K562 (cell line): ENCODE data around the gene LY6G5B. TPM values are rescaled to one million over a fixed set of nuclear protein-coding genes. Genes with fewer than 3 reads are reported as not detected.
A peak's percentile ranks its signal among the peaks of the same experiment; 100 is the strongest.

Source experiments
- CBFB ChIP-seq: sonication (generic); formaldehyde crosslinking; IDR thresholded peaks from 2 replicates; pipeline ENCODE4 v1.4.0; 2020; ENCODE audit warnings: mild to moderate bottlenecking, missing genetic modification reagents
- ESRRA ChIP-seq: fragments of 450-650 bp; IDR thresholded peaks from 2 replicates; pipeline ENCODE4 v1.6.1; 2014; ENCODE audit warnings: low read depth, mild to moderate bottlenecking, moderate library complexity, borderline replicate concordance
- GTF2F1 ChIP-seq: IDR thresholded peaks from 2 replicates; pipeline ENCODE4 v1.6.1; 2011; ENCODE audit warnings: low read depth, low read length, improper control_type of control experiment
- HDAC1 ChIP-seq, 2 experiments: fragments of 450-650 bp; IDR thresholded peaks; 2 replicates each; pipeline ENCODE4 v1.6.1; 2016 to 2017; ENCODE audit warnings: inconsistent platforms in 1 of 2, mild to moderate bottlenecking in 1 of 2, moderate library complexity in 1 of 2
- HDAC2 ChIP-seq: fragments of 450-650 bp; IDR thresholded peaks from 2 replicates; pipeline ENCODE4 v1.6.1; 2016; ENCODE audit warnings: mild to moderate bottlenecking
- HDGF ChIP-seq: fragments of 450-650 bp; IDR thresholded peaks from 2 replicates; pipeline ENCODE4 v1.6.1; 2016
- HNRNPLL ChIP-seq: fragments of 200-400 bp; formaldehyde crosslinking; IDR thresholded peaks from 2 replicates; pipeline ENCODE4 v1.6.1; 2017; ENCODE audit warnings: low read length, low read depth, mild to moderate bottlenecking; ENCODE audit not compliant: poor library complexity, severe bottlenecking
- HOXB6 ChIP-seq: fragments of 250-450 bp; sonication (Bioruptor Pico); IDR thresholded peaks from 2 replicates; pipeline ENCODE4 v1.5.1; 2022; ENCODE audit warnings: mild to moderate bottlenecking, borderline replicate concordance
- IFI16 ChIP-seq: fragments of 250-450 bp; sonication (Bioruptor Pico); IDR thresholded peaks from 2 replicates; pipeline ENCODE4 v2.1.2; 2022; ENCODE audit warnings: mild to moderate bottlenecking, inconsistent platforms
- JUND ChIP-seq, 2 experiments: IDR thresholded peaks; 2 replicates in 1 of 2; 3 replicates in 1 of 2; pipeline ENCODE4 v1.6.1; 2011; ENCODE audit warnings: borderline replicate concordance in 2 of 2, low read depth in 2 of 2, low read length in 2 of 2, improper control_type of control experiment in 1 of 2, missing biosample characterization in 1 of 2, missing genetic modification characterization in 1 of 2, missing genetic modification reagents in 1 of 2
- KLF13 ChIP-seq: fragments of 450-650 bp; IDR thresholded peaks from 2 replicates; pipeline ENCODE4 v1.6.1; 2016; ENCODE audit warnings: missing genetic modification characterization, low read depth, mild to moderate bottlenecking, missing compliant biosample characterization, moderate library complexity, borderline replicate concordance
- KLF6 ChIP-seq: fragments of 250-450 bp; sonication (Bioruptor Pico); IDR thresholded peaks from 2 replicates; pipeline ENCODE4 v1.4.0; 2020; ENCODE audit warnings: mild to moderate bottlenecking, moderate library complexity, borderline replicate concordance
- NFYB ChIP-seq: IDR thresholded peaks from 2 replicates; pipeline ENCODE4 v1.6.1; 2011; ENCODE audit warnings: mild to moderate bottlenecking, moderate library complexity; ENCODE audit not compliant: insufficient read length; ENCODE audit errors: extremely low read depth
- NUFIP1 ChIP-seq: fragments of 450-650 bp; IDR thresholded peaks from 2 replicates; pipeline ENCODE4 v1.6.1; 2018; ENCODE audit not compliant: partially characterized antibody
- PHF21A ChIP-seq: fragments of 450-650 bp; IDR thresholded peaks from 2 replicates; pipeline ENCODE4 v1.6.1; 2017; ENCODE audit warnings: low read depth, borderline replicate concordance
- POLR2A ChIP-seq: fragments of 450-650 bp; conservative IDR thresholded peaks from 2 replicates; pipeline ENCODE4 v1.6.1; 2016
- POLR2AphosphoS2 ChIP-seq: IDR thresholded peaks from 2 replicates; pipeline ENCODE4 v1.6.1; 2012; ENCODE audit warnings: low read length, improper control_type of control experiment
- RAD51 ChIP-seq: fragments of 450-650 bp; IDR thresholded peaks from 2 replicates; pipeline ENCODE4 v1.7.1; 2016; ENCODE audit warnings: low read depth, mild to moderate bottlenecking, borderline replicate concordance
- RFX1 ChIP-seq: fragments of 450-650 bp; IDR thresholded peaks from 2 replicates; pipeline ENCODE4 v1.6.1; 2016; ENCODE audit warnings: mild to moderate bottlenecking, moderate library complexity
- ZNF165 ChIP-seq: fragments of 250-450 bp; sonication (Bioruptor Pico); IDR thresholded peaks from 2 replicates; pipeline ENCODE4 v1.4.0; 2020; ENCODE audit warnings: borderline replicate concordance
- ZNF444 ChIP-seq: fragments of 250-450 bp; sonication (Bioruptor Pico); IDR thresholded peaks from 2 replicates; pipeline ENCODE4 v1.4.0; 2020; ENCODE audit warnings: mild to moderate bottlenecking, moderate library complexity
- ZNF583 ChIP-seq: fragments of 250-450 bp; sonication (Bioruptor Pico); IDR thresholded peaks from 2 replicates; pipeline ENCODE4 v1.4.0; 2020
- ZNF586 ChIP-seq: fragments of 450-650 bp; formaldehyde crosslinking; conservative IDR thresholded peaks from 2 replicates; pipeline ENCODE4 v1.4.0; 2020; ENCODE audit warnings: mild to moderate bottlenecking, moderate library complexity
- ZNF644 ChIP-seq: fragments of 200-800 bp; sonication (Bioruptor generic); IDR thresholded peaks from 2 replicates; pipeline ENCODE4 v1.6.1; 2016; ENCODE audit warnings: low read depth, missing genetic modification characterization, missing compliant biosample characterization
- ZNF780A ChIP-seq: fragments of 250-450 bp; sonication (Bioruptor Pico); IDR thresholded peaks from 2 replicates; pipeline ENCODE4 v1.5.0; 2021; ENCODE audit warnings: mild to moderate bottlenecking
- polyA plus RNA-seq, 8 experiments: library from polyadenylated mRNA; depleted of rRNA in 4 of 8; stranded (reverse) in 5 of 8; unstranded in 3 of 8; fragments of >200 nt; fragmentation: Nextera tagmentation in 2 of 8; fragmentation: Illumina TruSeq in 1 of 8; extraction: Ambion mirVana in 2 of 8; extraction: Trizol in 1 of 8; gene quantifications; 2 replicates each; pipeline versions ENCODE4 v1.2.1 to v1.2.3, GENCODE V29; 2011 to 2014; ENCODE audit warnings: inconsistent platforms in 1 of 8, missing spikeins in 1 of 8
- total RNA-seq, 7 experiments: library from RNA; depleted of rRNA in 6 of 7; stranded (reverse); fragments of >200 nt in 6 of 7; fragmentation: Illumina TruSeq in 2 of 7; extraction: Trizol in 2 of 7; gene quantifications; 2 replicates each; pipeline versions ENCODE4 v1.2.1 to v1.2.3, GENCODE V29; 2011 to 2021; ENCODE audit warnings: low replicate concordance in 1 of 7
- TF ChIP-seq, protein P1 (sequence below): fragments of 450-650 bp; formaldehyde crosslinking; conservative IDR thresholded peaks from 2 replicates; pipeline ENCODE4 v1.4.0; 2022; ENCODE audit warnings: mild to moderate bottlenecking, missing genetic modification characterization
- TF ChIP-seq, protein P2 (sequence below): fragments of 450-650 bp; IDR thresholded peaks from 2 replicates; pipeline ENCODE4 v1.7.0; 2016; ENCODE audit warnings: borderline replicate concordance

LY6G5B gene
- total and polyA plus RNA-seq, 9 of the 15 experiments (the other 6 are each of a cell fraction or from before 2014, with no cell fraction given): 6.0 to 27.0 (median 7.5) TPM

DNA sequence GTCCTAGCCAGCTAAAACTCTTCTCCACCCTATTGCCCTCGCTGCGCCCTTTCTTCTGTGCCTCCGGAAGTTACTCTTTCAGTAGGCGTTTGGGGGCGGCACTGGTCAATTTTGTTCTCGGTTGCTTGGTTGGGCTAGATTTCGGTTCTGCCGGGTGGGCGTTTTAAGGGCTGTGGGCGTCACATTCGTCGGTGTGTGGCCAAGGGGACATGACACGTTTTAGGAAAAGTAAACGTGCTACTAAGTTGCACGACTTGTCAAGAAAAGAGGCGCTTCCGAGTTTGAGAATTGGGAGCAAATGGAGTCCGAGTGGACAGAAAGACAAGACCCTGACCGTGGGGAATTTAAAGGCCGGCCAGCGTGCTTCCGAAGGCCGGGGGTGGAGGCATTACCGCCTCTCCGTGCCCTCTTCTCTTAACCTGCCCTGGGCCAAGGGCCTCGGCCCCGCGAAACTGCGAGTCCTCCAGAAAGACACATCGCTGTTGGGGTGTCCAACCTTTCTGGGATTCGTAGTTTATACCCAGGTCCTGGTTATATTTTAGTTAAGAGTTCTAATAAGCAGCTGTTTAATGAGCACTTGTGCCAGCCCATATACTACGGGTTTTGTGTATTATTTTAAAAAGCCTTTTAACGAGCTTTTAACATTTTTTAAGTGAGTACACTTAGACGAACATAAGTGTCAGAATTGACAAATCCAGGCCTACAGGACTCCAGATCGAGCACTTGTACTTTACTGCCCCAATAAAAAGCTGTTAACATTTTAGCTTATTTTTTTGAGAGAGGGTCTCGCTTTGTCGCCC is 16.7 kb upstream of the LY6G5B start (continued):
- no peak for TF ChIP-seq NFYB
- peak; percentile 70; the same call in 1 of the 2 replicates for TF ChIP-seq CBFB (CRISPR knock-in tag)
- TF ChIP-seq HDGF: peak; percentile 81
- 0 out of 2 replicates have a peak, but pooled peaks have one; percentile 17 for TF ChIP-seq ZNF583 (CRISPR knock-in tag)
- TF ChIP-seq HNRNPLL: peak; percentile 96
- peak; percentile 2; the same call in 1 of the 2 replicates for TF ChIP-seq KLF6 (CRISPR knock-in tag)
- TF ChIP-seq HOXB6: no peak
- peak; percentile 79; the same call in 1 of the 2 replicates for TF ChIP-seq HDAC2
- TF ChIP-seq, protein P1, sequence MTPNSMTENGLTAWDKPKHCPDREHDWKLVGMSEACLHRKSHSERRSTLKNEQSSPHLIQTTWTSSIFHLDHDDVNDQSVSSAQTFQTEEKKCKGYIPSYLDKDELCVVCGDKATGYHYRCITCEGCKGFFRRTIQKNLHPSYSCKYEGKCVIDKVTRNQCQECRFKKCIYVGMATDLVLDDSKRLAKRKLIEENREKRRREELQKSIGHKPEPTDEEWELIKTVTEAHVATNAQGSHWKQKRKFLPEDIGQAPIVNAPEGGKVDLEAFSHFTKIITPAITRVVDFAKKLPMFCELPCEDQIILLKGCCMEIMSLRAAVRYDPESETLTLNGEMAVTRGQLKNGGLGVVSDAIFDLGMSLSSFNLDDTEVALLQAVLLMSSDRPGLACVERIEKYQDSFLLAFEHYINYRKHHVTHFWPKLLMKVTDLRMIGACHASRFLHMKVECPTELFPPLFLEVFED (CRISPR knock-in tag): peak; percentile 67; the same call in 1 of the 2 replicates
- peak; percentile 81 for TF ChIP-seq ESRRA
- peak; percentile 43; the same call in 1 of the 2 replicates for TF ChIP-seq RAD51
- 0 out of 2 replicates have a peak, but pooled peaks have one; percentile 65 for TF ChIP-seq ZNF586 (CRISPR knock-in tag)
- no peak for TF ChIP-seq IFI16 (CRISPR knock-in tag)
- TF ChIP-seq, protein P2, sequence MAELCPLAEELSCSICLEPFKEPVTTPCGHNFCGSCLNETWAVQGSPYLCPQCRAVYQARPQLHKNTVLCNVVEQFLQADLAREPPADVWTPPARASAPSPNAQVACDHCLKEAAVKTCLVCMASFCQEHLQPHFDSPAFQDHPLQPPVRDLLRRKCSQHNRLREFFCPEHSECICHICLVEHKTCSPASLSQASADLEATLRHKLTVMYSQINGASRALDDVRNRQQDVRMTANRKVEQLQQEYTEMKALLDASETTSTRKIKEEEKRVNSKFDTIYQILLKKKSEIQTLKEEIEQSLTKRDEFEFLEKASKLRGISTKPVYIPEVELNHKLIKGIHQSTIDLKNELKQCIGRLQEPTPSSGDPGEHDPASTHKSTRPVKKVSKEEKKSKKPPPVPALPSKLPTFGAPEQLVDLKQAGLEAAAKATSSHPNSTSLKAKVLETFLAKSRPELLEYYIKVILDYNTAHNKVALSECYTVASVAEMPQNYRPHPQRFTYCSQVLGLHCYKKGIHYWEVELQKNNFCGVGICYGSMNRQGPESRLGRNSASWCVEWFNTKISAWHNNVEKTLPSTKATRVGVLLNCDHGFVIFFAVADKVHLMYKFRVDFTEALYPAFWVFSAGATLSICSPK: peak; percentile 92; the same call in 1 of the 2 replicates
- TF ChIP-seq GTF2F1: peak; percentile 72
- peak; percentile 98 for TF ChIP-seq POLR2AphosphoS2
- TF ChIP-seq HDAC1 (IDR thresholded peaks at IDR 0.05): peak in 1 of 2 experiments; percentile 94; a peak in 2 of 4 replicates
- peak; percentile 98 for TF ChIP-seq POLR2A
- TF ChIP-seq ZNF780A (CRISPR knock-in tag): peak; percentile 44
- TF ChIP-seq ZNF444 (CRISPR knock-in tag): no peak
- TF ChIP-seq ZNF644: peak; percentile 96
- no peak; the same call in 1 of the 2 replicates for TF ChIP-seq JUND (IDR thresholded peaks at IDR 0.05; ENCODE audit: borderline replicate concordance, low read depth, low read length)
- peak; percentile 64; the same call in 1 of the 3 replicates for TF ChIP-seq JUND (tag; IDR thresholded peaks at IDR 0.05; ENCODE audit: borderline replicate concordance, low read depth, low read length)
- 0 out of 2 replicates have a peak, but pooled peaks have one; percentile 47 for TF ChIP-seq PHF21A
- TF ChIP-seq ZNF165 (CRISPR knock-in tag): 0 out of 2 replicates have a peak, but pooled peaks have one; percentile 42
- TF ChIP-seq NUFIP1: no peak
- TF ChIP-seq KLF13: peak; percentile 60
- no peak for TF ChIP-seq RFX1
